Endothelial cell (in vitro differentiated cells): ENCODE results near the gene PCDHGB5. TPM values are rescaled to one million over a fixed set of nuclear protein-coding genes. Genes with fewer than 3 reads are reported as not detected.
A peak's percentile ranks its signal among the peaks of the same experiment; 100 is the strongest.

Experiments
- DNase-seq: peaks from one replicate; pipeline ENCODE4 v3.0.0; 2021; ENCODE audit warnings: low spot score
- H3K27ac Mint-ChIP-seq: one replicate; pipeline ENCODE4 v1.8.0; 2021; ENCODE audit warnings: mixed read lengths, inconsistent platforms; ENCODE audit not compliant: unreplicated experiment
- H3K27me3 Mint-ChIP-seq: one replicate; pipeline ENCODE4 v1.8.0; 2021; ENCODE audit warnings: mild to moderate bottlenecking, moderate library complexity, mixed read lengths, inconsistent platforms; ENCODE audit not compliant: unreplicated experiment
- H3K36me3 Mint-ChIP-seq: one replicate; pipeline ENCODE4 v1.8.0; 2021; ENCODE audit warnings: mild to moderate bottlenecking, low read depth, mixed read lengths, inconsistent platforms; ENCODE audit not compliant: unreplicated experiment
- H3K4me1 Mint-ChIP-seq: one replicate; pipeline ENCODE4 v1.8.0; 2021; ENCODE audit warnings: mild to moderate bottlenecking, mixed read lengths, inconsistent platforms; ENCODE audit not compliant: unreplicated experiment
- H3K4me3 Mint-ChIP-seq: one replicate; pipeline ENCODE4 v1.8.0; 2021; ENCODE audit warnings: mild to moderate bottlenecking, mixed read lengths, inconsistent platforms; ENCODE audit not compliant: unreplicated experiment
- H3K9me3 Mint-ChIP-seq: one replicate; pipeline ENCODE4 v1.8.0; 2021; ENCODE audit warnings: mixed read lengths, inconsistent platforms; ENCODE audit not compliant: unreplicated experiment
- total RNA-seq: library from RNA; stranded (reverse); fragmentation: NEBNext Ultra II Directional; extraction: Animal tissue kit (Norgen Biotek cat#: 25700); gene quantifications from one replicate; pipeline ENCODE4 v1.2.1, GENCODE V29; 2021; ENCODE audit not compliant: unreplicated experiment
- TF ChIP-seq, protein P1 (sequence below): fragments of 200-600 bp; sonication (generic); IDR thresholded peaks from one replicate; pipeline ENCODE4 v1.5.0; 2021; ENCODE audit warnings: antibody characterized with exemption; ENCODE audit not compliant: unreplicated experiment

Gene PCDHGB5
- total RNA-seq, 1 donor from 2014 or later = 5.5 TPM

DNA sequence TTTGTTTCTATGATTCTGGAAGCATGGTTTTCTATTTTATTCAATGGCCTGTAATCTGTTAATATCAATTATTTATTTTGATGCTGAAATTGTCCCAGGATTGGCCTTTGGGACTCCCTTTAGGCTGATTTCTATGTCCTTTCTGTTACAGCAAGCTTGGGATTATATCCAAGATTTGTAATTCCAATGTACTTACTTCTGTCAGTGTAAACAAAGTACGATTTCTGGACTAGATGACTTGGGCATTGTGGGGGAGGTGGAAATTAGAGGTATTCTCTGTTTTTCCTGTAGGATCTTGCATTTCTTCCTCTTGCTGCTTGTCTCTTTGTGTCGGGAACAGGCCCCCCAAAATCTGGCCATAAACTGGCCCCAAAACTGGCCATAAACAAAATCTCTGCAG is 36.3 kb downstream of the PCDHGB5 start:
- Mint-ChIP-seq H3K27ac (no peak overlapping the region), H3K4me1 (no peaks in the 10 kb centered on the region), H3K9me3 (peaks cover 25% of the 10 kb centered on the region), H3K36me3 (peaks cover 43% of the 10 kb centered on the region), H3K4me3 (peak overlapping the region; percentile 47), H3K27me3 (peaks cover 5% of the 10 kb centered on the region)
- TF ChIP-seq, protein P1, sequence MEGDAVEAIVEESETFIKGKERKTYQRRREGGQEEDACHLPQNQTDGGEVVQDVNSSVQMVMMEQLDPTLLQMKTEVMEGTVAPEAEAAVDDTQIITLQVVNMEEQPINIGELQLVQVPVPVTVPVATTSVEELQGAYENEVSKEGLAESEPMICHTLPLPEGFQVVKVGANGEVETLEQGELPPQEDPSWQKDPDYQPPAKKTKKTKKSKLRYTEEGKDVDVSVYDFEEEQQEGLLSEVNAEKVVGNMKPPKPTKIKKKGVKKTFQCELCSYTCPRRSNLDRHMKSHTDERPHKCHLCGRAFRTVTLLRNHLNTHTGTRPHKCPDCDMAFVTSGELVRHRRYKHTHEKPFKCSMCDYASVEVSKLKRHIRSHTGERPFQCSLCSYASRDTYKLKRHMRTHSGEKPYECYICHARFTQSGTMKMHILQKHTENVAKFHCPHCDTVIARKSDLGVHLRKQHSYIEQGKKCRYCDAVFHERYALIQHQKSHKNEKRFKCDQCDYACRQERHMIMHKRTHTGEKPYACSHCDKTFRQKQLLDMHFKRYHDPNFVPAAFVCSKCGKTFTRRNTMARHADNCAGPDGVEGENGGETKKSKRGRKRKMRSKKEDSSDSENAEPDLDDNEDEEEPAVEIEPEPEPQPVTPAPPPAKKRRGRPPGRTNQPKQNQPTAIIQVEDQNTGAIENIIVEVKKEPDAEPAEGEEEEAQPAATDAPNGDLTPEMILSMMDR = no peak
- DNase-seq = no peak

DNA sequence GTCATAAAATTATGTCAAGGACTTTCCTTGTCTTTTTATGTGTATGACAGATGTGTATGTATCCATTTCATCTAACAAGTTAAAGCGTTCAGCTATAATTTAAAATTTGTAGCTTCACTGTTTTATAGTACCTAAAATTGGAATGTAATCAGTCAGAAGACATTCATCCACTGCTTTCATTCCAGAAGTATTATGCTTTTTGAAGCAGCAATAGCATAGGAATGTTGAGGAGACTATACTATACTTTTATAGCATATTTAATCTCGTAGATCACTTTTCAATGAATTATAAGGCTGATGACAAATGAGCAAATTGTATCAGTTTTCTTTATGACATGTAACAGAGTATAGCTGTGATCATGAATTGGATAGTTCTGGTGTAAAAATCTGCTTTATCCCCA is 39.5 kb downstream of the PCDHGB5 start:
- TF ChIP-seq, protein P1 = no peak

DNA sequence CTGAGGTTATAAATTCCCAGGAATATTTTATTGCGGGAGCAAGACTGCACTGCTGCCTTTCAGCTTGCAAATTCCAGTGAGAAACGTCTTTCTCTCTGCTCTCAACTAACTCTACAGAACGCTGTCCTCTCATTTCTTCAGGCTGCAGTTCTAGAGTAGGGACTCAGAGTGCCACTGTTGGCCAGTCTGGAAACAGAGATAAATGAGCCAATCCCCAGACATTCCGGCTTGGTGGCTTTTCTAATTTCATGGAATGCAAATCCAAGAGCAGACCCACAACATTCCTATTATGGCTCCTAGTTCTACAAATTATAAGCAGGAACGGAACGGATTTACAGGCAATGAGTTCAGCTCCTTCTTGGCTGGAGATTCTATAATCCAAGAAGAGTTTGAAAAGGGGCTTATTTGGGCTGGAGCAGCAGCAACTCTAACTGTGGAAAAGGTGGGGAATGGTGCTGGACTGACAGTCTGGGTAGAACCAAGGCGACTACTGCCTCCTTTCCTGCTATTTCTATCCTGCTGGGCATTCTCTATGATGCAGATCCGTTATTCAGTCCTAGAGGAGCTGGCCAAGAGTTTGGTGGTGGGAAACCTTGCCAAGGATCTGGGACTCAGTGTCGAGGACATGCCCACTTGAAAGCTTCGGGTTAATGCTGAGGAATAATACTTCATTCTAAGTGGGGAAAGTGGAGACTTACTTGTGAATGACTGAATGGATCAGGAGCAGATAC is 41.8 kb downstream of the PCDHGB5 start:
- no peak for DNase-seq
- Mint-ChIP-seq H3K36me3 (peaks cover 20% of the 10 kb centered on the region), H3K4me3 (no peak overlapping the region)

More for the DNA sequence above, 39.5 kb downstream of the PCDHGB5 start:
- no peak for DNase-seq
- peaks cover 34% of the 10 kb centered on the region for H3K36me3 Mint-ChIP-seq
- H3K27me3 Mint-ChIP-seq = peaks cover 2% of the 10 kb centered on the region
- no peak overlapping the region for H3K4me3 Mint-ChIP-seq
- H3K9me3 Mint-ChIP-seq = peaks cover 8% of the 10 kb centered on the region
- H3K27ac Mint-ChIP-seq = no peak overlapping the region
- no peaks in the 10 kb centered on the region for H3K4me1 Mint-ChIP-seq

DNA sequence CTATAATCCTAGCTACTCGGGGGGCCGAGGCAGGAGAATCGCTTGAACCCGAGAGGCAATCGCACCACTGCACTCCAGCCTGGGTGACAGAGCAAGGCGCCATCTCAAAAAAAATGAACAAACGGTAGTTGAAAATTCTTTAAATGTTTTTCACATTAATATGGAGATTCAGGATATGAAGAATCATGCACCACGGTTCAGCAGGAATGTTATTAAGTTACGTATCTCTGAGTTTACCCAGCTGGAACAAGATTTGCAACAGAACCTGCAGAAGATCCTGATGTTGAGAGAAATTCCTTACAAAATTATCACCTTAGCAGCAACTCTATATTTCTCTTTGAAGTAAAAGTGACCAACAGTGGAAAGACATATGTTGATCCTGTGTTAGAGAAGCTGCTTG is 42.6 kb downstream of the PCDHGB5 start:
- H3K9me3 Mint-ChIP-seq = peaks cover 3% of the 10 kb centered on the region

More for the DNA sequence above, 41.8 kb downstream of the PCDHGB5 start:
- peaks cover 3% of the 10 kb centered on the region for H3K9me3 Mint-ChIP-seq
- H3K27ac Mint-ChIP-seq = no peak overlapping the region
- no peaks in the 10 kb centered on the region for H3K4me1 Mint-ChIP-seq
- H3K27me3 Mint-ChIP-seq = peaks cover 2% of the 10 kb centered on the region
- TF ChIP-seq, protein P1 = no peak

More for the DNA sequence above, 42.6 kb downstream of the PCDHGB5 start:
- H3K4me1 Mint-ChIP-seq = no peaks in the 10 kb centered on the region
- H3K4me3 Mint-ChIP-seq = no peak overlapping the region
- TF ChIP-seq, protein P1 = no peak
- peaks cover 17% of the 10 kb centered on the region for H3K36me3 Mint-ChIP-seq
- peaks cover 2% of the 10 kb centered on the region for H3K27me3 Mint-ChIP-seq
- DNase-seq = no peak
- no peak overlapping the region for H3K27ac Mint-ChIP-seq
